Activated CD8-positive, alpha-beta memory T cell treated with anti-CD3 and anti-CD28 coated beads, Interleukin-2, amount 50 U/mL, for 48 hours (primary cell): ENCODE data around the gene IL22RA1.

Experiments used
- DNase-seq: peaks from one replicate; pipeline ENCODE4 v3.0.0-alpha.2; 2020

Gene IL22RA1

DNA sequence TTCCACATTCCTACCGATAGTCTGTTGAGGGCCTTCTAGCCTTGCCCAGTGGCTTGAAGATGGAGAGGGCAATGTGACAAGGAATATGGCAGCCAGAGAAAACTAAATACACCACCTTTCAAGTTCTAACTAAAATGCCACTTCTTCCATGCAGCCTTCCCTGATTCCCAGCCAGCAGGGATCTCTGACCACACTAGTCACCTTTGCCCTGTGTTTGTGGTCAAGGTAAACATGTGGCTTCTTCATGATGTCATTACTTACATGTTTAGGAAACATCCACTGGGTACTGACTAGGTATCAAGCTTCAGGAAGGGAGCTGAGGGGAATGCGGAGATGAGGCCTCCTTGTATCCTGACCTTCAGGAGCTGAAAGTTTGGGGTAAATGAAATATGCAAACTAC is 22.6 kb upstream of the IL22RA1 start:
- DNase-seq: no peak

DNA sequence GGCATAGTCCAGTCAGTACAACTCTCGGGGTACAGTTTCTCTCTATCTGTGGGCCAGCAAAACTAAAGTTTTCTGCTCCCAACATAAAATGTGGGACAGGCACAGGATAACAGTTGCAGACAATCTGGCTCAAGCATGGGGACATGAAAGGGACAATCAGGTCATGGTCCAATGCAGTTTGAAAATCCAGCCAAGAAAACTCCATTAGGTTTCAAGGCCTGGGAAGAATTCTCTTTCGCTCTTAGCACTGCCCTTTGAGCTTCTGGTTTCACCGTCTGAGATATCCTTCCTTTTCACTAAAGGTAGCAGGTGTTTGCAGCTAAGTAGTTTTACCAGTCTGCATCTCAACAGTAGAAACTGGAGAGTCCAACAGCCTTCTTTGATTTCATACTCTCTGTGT is 21.1 kb upstream of the IL22RA1 start:
- no peak for DNase-seq

GRCh38 chr1:24162201-24162600 is 19.3 kb upstream of the IL22RA1 start:
- no peak for DNase-seq

DNA sequence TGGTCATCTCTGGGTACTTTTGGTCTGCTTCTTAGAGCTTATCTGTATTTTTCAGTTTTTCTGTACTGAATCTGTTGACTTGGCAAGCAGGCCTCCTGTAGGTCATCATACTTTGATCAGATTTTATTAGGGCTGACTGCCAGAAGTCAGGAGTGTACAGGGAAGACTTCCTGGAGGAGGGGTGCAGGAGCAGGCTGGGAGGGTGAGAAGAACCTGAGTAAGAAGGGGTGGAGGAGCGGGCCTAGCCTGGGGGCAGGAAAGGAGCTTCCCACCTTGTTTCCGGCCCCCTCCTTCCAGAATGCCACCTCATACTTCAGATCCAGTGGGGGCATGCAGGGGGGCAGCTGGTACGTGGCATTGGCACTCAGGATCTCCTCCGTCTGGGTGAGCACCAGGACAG is 18.3 kb upstream of the IL22RA1 start:
- no peak for DNase-seq

- DNase-seq: no peak
These were observed 16.4 kb upstream of the IL22RA1 start for GRCh38 chr1:24159366-24159765.

DNA sequence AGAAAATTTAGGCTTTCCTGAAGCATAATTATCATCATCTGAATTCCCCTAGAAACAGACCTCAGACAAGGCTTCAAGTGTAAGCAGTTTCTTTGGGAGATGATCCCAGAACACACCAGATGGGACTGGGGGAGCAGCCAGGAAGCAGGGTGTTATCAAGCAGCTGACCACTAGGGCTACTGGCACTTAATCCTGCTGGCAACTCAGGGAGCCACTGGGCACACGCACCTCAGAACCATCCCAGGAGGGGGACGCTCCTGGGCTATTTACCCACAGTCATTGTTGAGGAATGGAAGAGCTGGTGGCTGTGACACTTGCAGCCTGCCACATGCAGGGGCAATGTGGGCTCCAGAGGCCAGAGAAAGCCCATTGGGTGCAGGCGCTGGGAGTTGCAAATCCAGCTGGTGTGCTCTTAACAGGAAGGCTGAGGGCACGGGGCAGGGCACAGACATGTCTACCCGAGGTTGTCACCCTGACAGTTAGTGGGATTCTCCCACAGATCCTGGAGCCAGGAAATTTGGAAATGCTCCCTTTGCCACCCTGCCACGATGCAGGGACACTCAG is 15.1 kb upstream of the IL22RA1 start:
- no peak for DNase-seq

GRCh38 chr1:24156542-24157260 is 13.8 kb upstream of the IL22RA1 start:
- no peak for DNase-seq

GRCh38 chr1:24155011-24155782 is 12.3 kb upstream of the IL22RA1 start:
- DNase-seq: peak; percentile 56

GRCh38 chr1:24154215-24154614 is 11.3 kb upstream of the IL22RA1 start:
- no peak for DNase-seq

DNA sequence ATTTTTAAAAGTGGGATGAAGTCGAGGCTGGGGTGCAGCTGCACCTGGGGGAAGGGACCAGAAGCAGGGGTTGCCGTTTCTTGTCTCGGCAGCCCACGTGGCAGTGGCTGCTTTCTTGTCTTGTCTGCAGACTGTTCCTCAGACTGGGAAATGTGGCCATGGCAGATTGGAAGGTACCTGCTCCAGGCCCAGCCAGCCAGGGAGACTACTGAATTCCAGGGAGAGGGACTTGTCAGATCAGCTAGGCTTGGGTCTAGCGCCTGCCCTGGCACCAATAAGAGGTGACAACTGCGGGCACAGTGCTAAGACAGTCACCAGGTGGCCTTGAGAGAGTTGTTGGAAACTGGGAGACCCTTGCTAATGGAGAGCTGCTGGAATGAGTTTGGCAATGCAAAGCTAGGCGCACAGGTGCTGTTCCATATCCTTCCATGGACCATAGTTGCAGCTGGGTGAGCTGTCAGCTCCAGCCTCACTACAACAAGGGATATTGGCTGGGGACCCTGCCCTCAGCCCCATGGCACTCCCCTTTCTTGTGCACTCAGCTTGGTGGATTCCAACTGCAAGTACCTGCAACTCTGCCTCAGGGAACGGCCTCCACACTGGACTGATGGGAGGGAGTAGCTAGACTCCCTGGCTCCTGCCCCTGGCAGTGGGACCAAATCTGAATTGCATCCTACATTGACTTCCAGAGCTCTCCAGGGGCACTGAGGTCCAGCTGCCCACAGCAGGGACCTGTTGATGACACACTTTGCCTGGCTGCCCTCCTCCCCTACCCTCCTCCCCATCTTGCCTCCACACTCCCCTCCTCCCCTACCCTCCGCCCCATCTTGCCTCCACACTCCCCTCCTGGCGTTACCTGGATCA is 9.9 kb upstream of the IL22RA1 start:
- peak; percentile 43 for DNase-seq

- DNase-seq: peak; percentile 43
These were observed 8.2 kb upstream of the IL22RA1 start for GRCh38 chr1:24151175-24151533.

DNA sequence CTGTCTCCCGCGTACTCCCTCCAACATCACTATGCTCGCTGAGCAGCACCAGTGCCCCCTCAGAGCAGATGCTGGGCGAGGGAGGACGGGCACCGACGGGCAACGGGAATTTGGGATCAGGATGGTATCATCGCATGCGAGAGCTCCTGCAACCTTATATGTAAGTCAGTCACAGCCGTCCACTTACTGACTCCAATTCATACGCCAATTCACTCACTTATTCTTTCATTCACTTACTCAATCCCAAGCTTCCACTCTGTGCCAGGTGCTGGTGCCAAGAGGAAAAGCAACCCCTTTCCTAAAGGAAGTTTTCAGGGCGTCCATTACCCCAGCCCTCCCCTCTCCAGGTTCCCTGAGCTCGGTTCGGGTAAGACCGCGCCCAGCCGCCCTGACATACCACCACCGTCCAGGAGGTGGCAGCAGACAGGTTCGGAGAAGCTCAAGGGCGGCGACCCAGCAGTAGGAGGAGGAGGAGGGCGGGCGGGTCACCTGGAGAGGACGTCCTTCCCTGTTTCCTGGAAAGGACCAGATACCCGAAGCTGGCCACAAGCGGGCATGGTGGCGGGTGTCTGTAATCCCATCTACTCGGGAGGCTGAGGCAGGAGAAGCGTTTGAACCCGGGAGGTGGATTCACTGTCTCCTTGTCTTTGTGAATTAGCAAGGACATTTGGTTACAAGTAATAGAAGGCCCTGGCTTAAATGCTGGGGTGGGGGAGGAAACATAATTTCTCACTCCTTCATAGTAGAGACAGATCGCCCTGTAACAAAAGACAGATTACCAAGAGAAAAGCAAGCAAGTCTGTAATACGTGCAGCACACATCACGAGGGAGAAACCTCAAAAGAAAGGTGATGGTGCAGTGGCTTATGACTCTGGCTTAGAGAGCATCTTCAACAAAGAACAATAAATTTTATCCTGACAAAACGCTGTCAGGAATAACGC is 7.6 kb upstream of the IL22RA1 start:
- DNase-seq: peak; percentile 97

DNA sequence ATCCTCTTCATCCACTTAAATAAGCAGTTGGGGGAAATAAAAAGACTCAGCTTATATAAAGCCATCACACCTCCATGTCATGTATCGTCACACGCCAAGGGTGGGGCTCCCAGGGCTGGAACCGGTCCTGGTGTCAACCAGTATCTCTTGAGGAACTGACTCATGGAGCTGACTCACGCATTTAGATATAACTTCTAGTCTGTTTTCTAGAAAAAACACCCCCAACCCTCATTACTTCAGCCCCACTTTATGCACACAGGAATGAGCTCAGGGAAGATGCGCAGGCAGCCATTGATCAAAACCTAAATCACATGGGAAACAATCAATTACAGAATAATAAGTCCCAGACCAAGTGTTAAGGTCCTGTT is 6.9 kb upstream of the IL22RA1 start:
- peak; percentile 71 for DNase-seq

GRCh38 chr1:24147816-24148215 is 4.9 kb upstream of the IL22RA1 start:
- no peak for DNase-seq

DNA sequence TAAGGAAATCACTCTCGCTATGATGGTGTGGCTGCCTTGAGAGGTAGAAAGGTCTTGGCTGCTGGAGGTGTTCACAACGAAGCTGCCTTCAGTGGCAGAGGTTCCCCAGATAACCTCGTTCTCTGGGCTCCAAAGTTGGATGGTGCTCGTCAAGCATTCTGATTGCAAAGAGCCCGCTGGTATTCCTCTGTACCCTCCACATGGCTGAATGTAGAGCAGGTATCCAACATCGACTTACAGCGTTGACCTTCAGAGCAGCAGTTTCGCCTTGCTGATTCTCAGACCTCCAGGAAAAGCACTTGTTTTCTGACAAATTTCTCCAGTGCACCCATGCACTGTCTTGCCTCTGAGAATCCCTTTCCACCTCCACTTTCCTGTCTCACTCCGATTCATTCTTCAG is 4.3 kb upstream of the IL22RA1 start:
- no peak for DNase-seq

GRCh38 chr1:24141311-24141997 is 1.5 kb downstream of the IL22RA1 start:
- no peak for DNase-seq

DNA sequence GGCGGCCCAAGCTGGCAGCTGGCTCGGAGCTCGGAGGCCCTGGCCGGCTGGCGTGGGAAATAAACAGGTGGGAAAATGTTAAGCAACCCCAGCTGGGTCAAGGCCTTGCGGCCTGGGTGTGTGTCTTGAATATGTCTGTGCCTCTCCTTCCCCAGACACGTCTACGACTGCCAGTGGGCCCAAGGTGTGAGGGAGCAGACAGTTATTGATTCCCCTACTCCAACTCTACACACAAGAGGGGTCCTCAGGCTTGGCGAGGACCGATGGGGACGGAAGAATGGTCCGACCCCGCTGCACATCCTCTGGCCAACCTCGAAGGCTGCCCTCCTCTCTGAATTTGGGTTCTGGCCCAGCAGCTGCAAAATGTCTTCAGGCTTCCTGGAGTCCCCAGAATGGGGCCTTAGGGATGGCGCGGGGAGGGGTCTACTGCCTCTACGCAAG is 2.2 kb downstream of the IL22RA1 start:
- no peak for DNase-seq

DNA sequence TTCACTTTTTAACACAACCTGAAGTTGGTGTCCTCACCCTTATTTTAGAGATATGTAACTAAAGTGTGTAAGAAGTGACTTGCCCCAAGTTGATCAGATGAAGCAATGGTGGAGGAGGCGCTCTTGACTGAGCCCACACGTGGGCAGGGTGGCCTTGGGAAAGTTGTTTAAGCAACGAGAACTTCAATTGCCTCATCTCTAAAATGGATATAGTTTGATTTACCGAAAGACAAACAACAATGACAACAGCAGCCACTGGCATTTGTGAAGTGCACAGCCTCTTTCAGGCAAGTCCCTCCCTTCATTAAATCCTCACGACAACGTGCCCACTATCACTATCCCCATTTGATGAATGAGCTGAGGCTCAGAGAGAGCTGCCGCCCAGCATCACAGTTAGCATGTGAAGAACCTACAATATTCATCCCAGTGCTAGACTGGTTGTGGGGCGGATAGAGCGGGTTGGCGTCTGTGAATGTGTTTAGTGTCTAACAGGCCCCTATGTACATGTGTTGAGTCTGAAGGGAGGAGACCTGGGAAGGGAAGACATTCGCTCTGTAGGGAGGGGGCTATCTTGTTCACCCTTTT is 3.0 kb downstream of the IL22RA1 start:
- no peak for DNase-seq

DNA sequence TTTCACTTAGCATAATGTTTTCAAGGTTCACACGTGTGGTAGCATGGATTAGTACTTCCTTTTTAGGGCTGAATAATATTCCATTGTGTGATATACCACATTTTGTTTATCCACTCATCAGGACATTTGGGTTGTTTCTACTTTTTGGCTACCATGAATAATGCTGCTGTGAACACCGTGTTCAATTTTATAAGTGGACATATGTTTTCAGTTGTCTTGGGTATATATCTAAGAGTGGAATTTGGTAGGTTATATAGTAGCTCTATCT is 3.8 kb downstream of the IL22RA1 start:
- DNase-seq: no peak

DNA sequence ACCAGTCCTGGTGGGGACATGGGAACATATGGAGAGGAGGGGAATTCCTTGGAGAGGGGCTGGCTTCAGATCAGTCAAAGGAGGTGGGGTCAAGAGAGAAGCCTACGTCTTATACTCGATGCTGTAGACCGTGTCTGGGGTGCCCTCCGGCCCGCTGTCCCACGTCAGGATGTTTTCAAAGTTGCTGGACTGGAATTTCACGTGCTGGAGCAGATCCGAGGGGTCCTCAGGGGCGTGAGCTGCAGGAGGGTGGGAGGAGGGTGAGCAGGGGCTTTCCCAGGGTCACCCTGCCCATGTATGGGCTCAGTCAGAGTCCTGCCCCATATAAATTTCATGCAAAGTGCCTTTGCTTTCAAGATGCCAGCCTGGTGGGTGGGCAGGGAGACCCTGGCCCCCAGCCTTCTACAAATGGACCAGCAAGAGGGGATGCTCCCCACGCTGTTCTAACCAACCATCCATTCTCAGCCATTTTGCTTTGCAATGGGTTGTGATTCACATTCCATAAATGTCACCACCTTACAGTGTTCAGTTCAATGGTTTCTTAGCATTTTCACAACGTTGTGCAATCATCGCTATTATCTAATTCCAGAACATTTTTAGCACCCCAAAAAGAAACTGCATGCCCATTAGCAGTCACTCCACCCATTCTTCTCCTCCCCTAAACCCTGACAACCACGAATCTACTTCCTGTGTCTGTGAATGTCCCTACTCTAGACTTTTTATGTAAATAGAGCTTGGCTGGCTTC is 4.3 kb downstream of the IL22RA1 start:
- no peak for DNase-seq
